DMS79 (cell line): ENCODE data around the gene PUSL1.

Source experiments
- DNase-seq: peaks from one replicate; lab custom pipeline; 2025; lab: John Stamatoyannopoulos, UW

The PUSL1 gene

DNA sequence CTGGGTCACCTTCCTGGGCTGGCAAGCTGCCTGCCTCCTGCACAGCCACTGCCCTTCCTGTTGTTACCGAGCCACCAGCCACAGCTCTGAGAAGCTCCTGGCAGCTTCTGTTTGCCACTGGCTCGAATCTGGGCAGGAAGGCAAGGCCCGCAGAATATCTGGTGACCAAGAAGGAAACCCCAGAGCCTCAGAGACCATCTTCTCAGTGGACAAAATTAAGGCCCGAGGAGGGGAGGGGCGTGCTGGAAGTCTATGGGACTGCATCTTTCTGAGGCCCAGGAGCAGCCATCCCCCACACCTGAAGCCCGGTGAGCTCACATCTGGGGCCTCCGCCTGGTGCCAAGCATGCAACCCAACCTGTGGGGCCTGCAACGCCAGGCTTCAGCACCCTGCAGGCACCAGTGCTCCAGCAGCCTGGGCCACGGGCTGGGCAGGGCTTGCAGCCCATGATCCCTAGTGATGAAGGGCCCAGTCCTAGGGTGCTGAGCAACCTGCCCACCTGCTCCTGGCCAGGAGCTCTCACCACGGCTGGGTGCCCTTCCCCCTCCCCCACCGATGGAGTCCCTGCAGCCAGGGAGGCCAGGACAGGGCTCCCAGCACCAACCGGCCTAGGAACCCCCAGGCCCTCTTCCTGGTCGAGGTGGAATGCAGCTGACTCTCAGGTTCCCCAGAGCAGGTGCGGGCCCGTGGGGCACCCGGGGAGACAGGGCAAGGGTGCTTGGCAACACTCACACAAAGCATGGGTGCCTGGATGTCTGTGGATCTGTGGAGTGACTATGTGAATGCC, 17.1 kb downstream of the PUSL1 start:
- DNase-seq = no peak

DNA sequence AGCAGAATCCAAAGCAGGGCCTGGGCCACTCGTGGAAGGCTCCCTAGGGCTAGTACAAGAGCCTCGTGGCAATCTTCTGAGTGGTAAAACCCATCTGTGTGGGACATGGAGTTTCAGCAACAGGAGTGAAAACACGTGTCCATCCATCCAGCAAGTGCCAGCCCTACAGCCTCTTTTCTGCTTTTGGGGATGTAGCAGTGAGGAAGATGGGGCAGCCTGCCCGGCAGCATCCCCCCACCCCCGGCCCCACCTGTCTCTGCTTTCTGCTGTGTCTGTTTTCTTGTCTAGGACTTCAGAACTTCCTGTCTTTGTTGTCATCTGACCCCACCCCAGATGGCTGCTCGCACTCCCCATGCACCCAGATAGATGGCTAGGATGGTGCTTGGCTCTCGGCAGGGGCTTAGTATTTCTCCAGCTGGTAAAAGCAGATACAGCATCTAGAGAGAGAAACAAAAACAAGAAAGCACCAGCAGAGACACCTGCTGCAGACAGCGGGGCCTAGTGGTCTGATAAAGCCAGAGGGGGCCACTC, 17.7 kb downstream of the PUSL1 start:
- DNase-seq = no peak

DNA sequence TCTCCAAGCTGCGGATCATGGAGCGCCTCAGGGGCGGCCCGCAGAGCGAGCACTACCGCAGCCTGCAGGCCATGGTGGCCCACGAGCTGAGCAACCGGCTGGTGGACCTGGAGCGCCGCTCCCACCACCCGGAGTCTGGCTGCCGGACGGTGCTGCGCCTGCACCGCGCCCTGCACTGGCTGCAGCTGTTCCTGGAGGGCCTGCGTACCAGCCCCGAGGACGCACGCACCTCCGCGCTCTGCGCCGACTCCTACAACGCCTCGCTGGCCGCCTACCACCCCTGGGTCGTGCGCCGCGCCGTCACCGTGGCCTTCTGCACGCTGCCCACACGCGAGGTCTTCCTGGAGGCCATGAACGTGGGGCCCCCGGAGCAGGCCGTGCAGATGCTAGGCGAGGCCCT, 18.9 kb downstream of the PUSL1 start:
- DNase-seq = no peak

DNA sequence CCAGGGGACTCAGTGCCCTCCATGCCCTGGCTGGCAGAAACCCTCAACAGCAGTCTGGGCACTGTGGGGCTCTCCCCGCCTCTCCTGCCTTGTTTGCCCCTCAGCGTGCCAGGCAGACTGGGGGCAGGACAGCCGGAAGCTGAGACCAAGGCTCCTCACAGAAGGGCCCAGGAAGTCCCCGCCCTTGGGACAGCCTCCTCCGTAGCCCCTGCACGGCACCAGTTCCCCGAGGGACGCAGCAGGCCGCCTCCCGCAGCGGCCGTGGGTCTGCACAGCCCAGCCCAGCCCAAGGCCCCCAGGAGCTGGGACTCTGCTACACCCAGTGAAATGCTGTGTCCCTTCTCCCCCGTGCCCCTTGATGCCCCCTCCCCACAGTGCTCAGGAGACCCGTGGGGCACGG, 19.9 kb downstream of the PUSL1 start:
- no peak for DNase-seq

DNA sequence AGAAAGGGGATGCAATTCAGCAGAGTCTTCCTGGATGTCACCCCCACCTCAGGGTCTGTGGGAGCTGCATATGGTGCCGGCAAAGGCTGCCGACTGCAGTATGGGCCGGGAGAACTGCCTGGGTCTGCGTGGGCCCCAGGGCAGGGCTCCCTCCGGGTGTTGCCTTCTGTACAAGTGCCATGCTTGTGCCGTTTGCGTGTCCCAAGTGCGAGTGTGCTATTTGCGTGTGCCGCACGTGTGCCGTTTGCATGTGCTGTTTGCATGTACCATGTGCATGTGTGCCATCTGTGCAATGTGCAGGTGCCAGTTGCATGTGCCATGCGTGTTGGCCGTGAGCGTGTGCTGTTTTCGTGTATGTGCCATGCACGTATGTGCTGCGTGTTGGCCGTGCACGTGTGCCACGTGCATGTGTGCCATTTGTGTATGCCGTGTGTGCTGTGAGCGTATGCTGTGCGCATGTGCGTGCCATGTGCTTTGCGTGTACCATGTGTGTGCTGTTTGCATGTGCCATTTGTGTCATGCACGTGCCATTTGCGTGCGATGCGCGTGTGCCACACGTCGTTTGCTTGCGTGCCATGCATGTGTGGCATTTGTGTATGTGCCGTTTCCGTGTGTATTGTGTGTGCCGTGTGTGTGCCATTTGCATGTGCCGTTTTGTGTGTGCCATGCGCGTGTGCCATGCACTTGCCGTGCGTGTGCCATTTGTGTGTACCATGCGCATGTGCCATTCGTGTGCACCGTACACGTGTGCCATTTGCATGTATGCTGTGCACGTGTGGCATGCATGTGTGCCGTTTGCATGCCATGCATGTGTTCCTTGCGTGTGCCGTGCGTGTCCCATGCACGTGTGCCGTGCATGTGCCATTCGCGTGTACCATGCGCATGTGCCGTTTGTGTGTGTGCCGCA, 21.2 kb downstream of the PUSL1 start:
- no peak for DNase-seq

DNA sequence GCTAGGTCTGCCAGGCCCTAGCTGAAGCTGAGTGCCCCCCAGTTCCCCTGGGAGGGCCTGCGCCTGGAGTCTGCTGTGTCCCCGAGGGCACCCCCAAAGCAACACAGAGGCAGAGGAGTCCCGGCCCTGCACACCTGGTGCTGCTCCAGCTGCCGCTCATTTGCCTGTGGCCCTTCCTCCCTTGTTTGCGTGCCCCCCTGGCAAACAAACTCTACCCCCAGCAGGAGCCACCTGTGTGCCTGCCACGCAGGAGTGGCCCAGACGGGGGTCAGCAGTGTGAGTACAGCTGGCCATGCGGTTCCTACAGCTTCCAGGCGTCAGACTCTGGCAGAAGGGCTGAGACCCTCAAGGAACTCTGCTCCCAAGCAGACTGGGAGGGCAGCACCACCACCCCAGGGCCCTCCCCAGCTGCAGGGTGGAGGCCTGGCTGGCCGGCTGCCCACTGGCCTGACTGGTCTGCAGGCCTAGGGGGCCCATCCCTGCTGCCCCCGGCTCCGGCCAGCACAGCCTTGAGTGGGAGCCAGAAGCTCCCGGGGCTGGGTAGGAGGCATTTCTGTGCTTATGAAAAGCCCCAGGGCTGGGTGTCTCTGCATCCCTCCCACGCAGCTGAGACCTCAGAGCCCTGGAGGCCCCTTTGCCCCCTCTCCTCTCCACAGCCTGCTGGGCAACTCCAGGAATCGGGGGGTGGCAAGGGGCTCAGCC, 22.1 kb downstream of the PUSL1 start:
- DNase-seq = no peak

DNA sequence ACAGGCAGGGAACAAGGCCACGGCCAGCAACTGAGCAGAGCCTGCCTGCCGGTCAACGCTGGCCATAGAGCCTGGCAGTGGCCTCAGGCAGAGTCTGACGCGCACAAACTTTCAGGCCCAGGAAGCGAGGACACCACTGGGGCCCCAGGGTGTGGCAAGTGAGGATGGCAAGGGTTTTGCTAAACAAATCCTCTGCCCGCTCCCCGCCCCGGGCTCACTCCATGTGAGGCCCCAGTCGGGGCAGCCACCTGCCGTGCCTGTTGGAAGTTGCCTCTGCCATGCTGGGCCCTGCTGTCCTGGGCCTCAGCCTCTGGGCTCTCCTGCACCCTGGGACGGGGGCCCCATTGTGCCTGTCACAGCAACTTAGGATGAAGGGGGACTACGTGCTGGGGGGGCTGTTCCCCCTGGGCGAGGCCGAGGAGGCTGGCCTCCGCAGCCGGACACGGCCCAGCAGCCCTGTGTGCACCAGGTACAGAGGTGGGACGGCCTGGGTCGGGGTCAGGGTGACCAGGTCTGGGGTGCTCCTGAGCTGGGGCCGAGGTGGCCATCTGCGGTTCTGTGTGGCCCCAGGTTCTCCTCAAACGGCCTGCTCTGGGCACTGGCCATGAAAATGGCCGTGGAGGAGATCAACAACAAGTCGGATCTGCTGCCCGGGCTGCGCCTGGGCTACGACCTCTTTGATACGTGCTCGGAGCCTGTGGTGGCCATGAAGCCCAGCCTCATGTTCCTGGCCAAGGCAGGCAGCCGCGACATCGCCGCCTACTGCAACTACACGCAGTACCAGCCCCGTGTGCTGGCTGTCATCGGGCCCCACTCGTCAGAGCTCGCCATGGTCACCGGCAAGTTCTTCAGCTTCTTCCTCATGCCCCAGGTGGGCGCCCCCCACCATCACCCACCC, 22.9 kb downstream of the PUSL1 start, which contains the start of gene TAS1R3:
TAS1R3 (plus strand) TSS at position 213 of the 898 bp plus-strand sequence; CDS start at position 279, 66 bp downstream.
- DNase-seq = no peak

DNA sequence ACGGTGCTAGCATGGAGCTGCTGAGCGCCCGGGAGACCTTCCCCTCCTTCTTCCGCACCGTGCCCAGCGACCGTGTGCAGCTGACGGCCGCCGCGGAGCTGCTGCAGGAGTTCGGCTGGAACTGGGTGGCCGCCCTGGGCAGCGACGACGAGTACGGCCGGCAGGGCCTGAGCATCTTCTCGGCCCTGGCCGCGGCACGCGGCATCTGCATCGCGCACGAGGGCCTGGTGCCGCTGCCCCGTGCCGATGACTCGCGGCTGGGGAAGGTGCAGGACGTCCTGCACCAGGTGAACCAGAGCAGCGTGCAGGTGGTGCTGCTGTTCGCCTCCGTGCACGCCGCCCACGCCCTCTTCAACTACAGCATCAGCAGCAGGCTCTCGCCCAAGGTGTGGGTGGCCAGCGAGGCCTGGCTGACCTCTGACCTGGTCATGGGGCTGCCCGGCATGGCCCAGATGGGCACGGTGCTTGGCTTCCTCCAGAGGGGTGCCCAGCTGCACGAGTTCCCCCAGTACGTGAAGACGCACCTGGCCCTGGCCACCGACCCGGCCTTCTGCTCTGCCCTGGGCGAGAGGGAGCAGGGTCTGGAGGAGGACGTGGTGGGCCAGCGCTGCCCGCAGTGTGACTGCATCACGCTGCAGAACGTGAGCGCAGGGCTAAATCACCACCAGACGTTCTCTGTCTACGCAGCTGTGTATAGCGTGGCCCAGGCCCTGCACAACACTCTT, 23.8 kb downstream of the PUSL1 start:
- no peak for DNase-seq

DNA sequence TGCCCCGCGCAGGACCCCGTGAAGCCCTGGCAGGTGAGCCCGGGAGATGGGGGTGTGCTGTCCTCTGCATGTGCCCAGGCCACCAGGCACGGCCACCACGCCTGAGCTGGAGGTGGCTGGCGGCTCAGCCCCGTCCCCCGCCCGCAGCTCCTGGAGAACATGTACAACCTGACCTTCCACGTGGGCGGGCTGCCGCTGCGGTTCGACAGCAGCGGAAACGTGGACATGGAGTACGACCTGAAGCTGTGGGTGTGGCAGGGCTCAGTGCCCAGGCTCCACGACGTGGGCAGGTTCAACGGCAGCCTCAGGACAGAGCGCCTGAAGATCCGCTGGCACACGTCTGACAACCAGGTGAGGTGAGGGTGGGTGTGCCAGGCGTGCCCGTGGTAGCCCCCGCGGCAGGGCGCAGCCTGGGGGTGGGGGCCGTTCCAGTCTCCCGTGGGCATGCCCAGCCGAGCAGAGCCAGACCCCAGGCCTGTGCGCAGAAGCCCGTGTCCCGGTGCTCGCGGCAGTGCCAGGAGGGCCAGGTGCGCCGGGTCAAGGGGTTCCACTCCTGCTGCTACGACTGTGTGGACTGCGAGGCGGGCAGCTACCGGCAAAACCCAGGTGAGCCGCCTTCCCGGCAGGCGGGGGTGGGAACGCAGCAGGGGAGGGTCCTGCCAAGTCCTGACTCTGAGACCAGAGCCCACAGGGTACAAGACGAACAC, 24.5 kb downstream of the PUSL1 start:
- DNase-seq = no peak

DNA sequence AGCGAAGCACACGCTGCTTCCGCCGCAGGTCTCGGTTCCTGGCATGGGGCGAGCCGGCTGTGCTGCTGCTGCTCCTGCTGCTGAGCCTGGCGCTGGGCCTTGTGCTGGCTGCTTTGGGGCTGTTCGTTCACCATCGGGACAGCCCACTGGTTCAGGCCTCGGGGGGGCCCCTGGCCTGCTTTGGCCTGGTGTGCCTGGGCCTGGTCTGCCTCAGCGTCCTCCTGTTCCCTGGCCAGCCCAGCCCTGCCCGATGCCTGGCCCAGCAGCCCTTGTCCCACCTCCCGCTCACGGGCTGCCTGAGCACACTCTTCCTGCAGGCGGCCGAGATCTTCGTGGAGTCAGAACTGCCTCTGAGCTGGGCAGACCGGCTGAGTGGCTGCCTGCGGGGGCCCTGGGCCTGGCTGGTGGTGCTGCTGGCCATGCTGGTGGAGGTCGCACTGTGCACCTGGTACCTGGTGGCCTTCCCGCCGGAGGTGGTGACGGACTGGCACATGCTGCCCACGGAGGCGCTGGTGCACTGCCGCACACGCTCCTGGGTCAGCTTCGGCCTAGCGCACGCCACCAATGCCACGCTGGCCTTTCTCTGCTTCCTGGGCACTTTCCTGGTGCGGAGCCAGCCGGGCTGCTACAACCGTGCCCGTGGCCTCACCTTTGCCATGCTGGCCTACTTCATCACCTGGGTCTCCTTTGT, 25.3 kb downstream of the PUSL1 start:
- DNase-seq = no peak

DNA sequence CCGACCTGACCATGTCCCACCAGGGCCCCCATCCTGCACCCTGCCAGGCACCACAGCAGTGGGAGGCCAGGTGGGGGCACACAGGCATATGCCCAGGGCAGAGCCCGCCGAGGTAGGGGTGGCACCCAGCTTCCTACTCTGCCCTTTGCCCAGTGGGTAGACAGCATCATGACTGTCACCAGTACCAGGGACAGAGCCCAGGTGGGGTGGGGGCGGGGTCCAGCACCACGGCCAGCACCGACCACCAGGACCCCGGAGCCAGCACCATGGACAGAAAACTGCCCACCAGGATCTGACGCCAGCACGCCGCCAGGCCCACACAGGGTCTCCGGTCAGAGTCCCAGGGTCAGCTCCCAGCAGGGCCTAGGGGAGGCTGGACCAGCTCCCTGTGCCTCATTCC, 26.4 kb downstream of the PUSL1 start:
- no peak for DNase-seq

DNA sequence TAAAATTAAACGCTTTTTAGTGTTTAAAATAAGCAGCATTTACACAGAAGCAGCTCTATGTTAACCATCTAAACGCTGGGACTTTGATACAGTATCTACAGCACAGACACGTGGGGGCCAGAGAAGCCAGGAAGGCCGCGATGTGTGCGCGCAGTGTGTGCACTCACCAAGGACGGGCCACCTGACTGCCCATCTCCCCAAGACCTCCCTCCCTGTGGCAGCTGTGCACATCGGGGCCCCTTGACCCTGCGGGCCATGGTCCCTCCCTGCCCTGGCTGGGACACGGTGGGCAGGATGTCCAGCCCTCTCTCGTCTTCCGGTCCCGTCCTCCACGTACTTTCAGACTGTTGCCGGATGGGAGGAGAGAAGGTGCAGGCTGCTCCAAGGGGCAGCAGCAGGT, 26.9 kb downstream of the PUSL1 start:
- DNase-seq = no peak

DNA sequence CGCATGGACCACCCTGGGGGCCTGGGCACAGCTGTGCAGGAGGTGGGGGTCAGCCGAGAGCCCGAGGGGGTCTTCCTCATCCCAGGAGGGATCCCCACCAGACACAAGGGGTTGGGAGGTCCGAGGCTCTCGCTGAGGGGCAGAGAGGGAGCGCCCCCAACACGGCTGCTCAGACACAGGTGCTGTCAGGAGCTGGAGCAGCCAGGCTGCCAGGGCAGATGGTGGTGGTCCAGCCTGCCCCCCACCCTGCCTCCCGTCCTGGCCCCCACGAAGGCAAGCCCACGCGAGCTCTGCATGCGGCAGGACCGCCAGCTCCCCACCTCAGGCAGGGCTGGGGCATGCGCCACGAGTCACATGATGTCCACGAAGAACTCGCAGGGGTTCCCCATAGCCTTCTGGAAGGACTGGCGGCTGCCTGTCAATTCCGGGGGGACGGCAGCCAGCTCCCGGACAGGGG, 27.4 kb downstream of the PUSL1 start:
- DNase-seq = no peak

DNA sequence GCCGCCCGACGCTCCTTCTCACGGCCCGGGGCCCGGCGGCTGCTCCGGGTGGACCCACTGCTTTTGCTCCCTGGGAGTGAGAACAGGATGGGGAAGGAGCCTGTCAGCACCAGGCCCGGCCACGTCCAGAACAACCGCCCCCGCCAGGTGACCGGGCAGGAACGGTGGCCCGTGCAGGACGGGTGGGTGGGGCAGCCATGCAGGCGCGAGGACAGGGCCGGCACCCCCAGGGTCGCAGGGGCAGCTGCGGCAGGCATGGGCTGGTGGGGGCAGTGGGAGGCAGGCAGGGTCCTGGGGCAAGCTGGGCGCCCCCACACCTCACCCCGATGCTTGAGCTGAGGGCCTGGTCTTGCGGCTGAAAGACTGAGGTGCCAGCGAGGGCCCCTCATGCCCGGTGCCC, 28.0 kb downstream of the PUSL1 start:
- DNase-seq = no peak

DNA sequence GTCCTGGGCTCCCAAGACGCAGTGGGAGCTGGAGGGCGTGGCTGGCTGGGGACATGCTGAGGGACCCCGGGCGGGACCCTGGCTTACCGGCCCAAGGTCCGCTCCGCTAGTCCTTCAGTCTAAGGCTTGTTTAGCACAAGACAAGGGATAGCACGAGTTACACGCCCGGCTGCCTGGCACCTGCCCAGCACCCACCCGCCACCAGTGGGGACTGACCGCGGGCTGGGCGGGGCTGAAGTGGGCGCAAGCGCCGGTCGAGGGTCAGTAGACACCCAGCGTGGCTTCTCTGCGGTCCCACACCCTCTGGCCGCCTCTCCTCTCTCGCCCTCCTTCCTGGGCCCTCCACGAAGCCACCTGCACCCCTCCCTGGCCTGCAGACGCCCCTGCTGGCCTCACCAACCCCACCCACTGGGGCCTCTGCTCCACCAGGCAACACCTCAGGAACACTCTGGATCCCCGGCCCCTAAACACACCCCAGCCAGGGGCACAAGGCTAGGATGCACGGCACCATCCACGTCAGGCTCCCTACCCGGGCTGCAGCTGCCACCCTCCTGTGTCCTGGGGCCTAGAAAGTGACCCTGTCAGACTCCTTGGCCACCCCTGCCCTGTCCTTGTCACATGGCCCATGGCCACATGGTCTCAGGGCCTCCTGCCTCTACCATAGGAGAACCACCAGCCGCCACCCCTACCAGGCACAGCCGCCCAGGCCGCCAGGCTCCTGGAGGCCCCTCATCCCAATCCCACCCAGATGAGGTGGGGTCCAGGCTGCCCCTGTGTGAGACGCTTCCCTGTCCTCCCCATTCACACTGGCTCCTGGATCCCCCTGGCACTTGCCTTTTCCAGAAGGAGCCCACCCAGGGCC, 28.8 kb downstream of the PUSL1 start:
- no peak for DNase-seq

DNA sequence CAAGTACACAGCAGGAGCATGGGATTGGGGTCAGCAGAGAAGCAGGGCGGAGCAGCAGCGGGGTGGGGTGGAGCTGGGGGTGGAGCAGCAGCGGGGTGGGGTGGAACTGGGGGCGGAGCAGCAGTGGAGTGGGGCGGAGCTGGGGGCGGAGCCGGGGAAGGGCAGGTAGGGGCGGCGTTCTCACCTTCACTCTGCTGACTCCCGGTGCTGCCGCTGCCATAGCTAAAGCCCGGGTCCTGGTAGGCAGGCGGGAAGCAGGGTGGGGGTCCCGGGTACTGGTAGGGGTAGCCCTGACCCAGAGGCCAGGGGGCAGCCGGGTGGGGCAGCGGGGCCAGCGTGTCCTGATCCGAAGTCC, 29.4 kb downstream of the PUSL1 start:
- no peak for DNase-seq

DNA sequence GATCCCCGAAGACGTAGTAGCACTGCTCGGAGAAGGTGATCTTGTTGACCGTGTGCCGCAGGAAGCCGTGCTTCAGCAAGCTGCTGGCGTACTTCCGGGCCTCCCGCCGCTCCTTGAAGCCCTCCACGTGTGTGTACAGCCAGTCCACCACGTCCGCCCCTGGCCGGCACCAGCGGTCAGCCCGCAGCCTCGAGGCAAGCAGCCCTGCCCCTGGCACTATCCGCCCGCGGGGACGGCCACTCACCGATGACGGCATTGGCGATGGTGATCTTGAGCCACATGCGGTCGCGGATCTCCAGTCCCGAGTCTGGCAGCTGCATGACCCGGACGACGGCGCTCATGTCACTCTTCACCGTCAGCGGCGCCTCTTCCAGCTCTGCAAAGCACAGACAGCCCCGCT, 29.9 kb downstream of the PUSL1 start:
- DNase-seq = no peak

DNA sequence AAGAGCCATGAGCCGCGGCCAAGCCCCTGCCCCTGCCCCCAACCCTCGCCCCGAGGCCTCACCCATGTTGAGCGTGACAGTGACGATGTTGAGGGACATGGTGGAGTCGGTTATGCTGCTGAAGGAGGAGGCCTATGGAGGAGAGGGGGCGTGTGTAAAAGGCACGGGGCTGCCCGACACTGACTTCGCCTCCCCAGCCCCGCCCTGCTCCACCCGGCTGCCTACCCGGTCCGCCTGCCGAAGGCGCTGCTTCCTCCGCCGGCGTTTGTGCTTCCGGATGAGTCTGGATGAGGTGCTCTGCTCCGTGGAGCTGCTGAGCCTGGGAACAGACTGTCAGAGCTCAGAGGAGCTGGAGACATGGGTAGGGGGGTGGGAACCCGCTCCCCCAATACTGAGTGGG, 31.8 kb downstream of the PUSL1 start:
- no peak for DNase-seq
